ENCODE results near the gene NPC1. TPM values are rescaled to one million over a fixed set of nuclear protein-coding genes. Genes with fewer than 3 reads are reported as not detected.
A peak's percentile ranks its signal among the peaks of the same experiment; 100 is the strongest.

NPC1 gene
- total RNA-seq, 1 donor from 2014 or later, result 42.4 TPM

- Histone ChIP-seq H4K20me1 (ENCODE audit: insufficient read depth, low read length) (peaks cover 17% of the 10 kb centered on the region), H3K36me3 (ENCODE audit: insufficient read depth, low read length) (peaks cover 50% of the 10 kb centered on the region), H3K4me1 (ENCODE audit: insufficient read depth, low read length) (peaks cover 8% of the 10 kb centered on the region), H3K4me3 (ENCODE audit: insufficient read depth, low read depth, low read length) (no peak overlapping the region), H3K4me2 (ENCODE audit: low read length) (peak overlapping the region; percentile 41), H3K9ac (ENCODE audit: low read length) (peak overlapping the region; percentile 13), H3K27ac (ENCODE audit: low read depth, low read length) (no peak overlapping the region), H3K9me3 (ENCODE audit: insufficient read depth, low read depth, low read length) (no peaks in the 10 kb centered on the region), H3K27me3 (ENCODE audit: insufficient read depth, low read length) (no peaks in the 10 kb centered on the region), H3K79me2 (ENCODE audit: insufficient read depth, low read length) (no peaks in the 10 kb centered on the region), H2AFZ (ENCODE audit: low read depth, low read length) (no peak overlapping the region)
- no peaks in the 10 kb centered on the region for H3K27me3 Mint-ChIP-seq (ENCODE audit: low read depth, unreplicated experiment)
- DNase-seq (ENCODE audit: low read depth), result peak; percentile 56
- FAIRE-seq, result peak; percentile 13
- H3K4me3 Mint-ChIP-seq (ENCODE audit: unreplicated experiment), result no peak overlapping the region
- H3K27ac Mint-ChIP-seq (ENCODE audit: unreplicated experiment), result no peak overlapping the region
- H3K9me3 Mint-ChIP-seq (ENCODE audit: unreplicated experiment), result no peaks in the 10 kb centered on the region
- peaks cover 31% of the 10 kb centered on the region for H3K36me3 Mint-ChIP-seq (ENCODE audit: low read depth, unreplicated experiment)
- H3K4me1 Mint-ChIP-seq (ENCODE audit: low read depth, unreplicated experiment), result peaks cover 21% of the 10 kb centered on the region
- no peak for TF ChIP-seq EZH2 (IDR thresholded peaks at IDR 0.05; ENCODE audit: insufficient read depth, low read length)
- TF ChIP-seq CTCF (IDR thresholded peaks at IDR 0.05; ENCODE audit: insufficient read depth, low read depth, low read length), result no peak
These were observed 62.7 kb downstream of the NPC1 start for GRCh38 chr18:23523429-23524212.

DNA sequence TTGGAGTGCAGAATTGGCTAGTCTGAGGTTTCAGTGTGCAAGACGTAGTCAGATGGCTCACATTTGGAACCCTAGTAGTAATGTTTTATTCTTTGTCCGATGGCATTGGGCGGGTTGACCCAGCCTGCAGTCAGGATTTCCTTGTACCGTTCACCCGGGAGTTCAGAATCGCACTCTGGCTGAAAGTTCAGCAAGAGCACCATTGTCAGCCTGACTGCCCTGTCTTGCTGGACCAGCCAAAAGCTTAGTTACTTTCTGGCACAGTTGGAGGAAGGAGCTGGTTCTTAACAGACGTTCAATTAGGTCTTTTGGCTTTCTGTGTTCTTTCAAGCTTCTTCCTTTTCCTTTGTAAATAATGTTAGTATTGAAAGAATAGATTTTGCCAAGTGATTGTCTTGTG is 64.4 kb downstream of the NPC1 start:
- Mint-ChIP-seq H3K9me3 (ENCODE audit: unreplicated experiment) (no peaks in the 10 kb centered on the region), H3K27me3 (ENCODE audit: low read depth, unreplicated experiment) (no peaks in the 10 kb centered on the region), H3K4me1 (ENCODE audit: low read depth, unreplicated experiment) (peaks cover 21% of the 10 kb centered on the region), H3K27ac (ENCODE audit: unreplicated experiment) (no peak overlapping the region), H3K36me3 (ENCODE audit: low read depth, unreplicated experiment) (peaks cover 28% of the 10 kb centered on the region), H3K4me3 (ENCODE audit: unreplicated experiment) (no peak overlapping the region)
- TF ChIP-seq EZH2 (IDR thresholded peaks at IDR 0.05; ENCODE audit: insufficient read depth, low read length), result no peak
- TF ChIP-seq CTCF (IDR thresholded peaks at IDR 0.05; ENCODE audit: insufficient read depth, low read depth, low read length), result no peak
- no peak for DNase-seq (ENCODE audit: low read depth)
- Histone ChIP-seq H4K20me1 (ENCODE audit: insufficient read depth, low read length) (peaks cover 13% of the 10 kb centered on the region), H3K4me1 (ENCODE audit: insufficient read depth, low read length) (peaks cover 8% of the 10 kb centered on the region), H3K4me2 (ENCODE audit: low read length) (no peak overlapping the region), H3K79me2 (ENCODE audit: insufficient read depth, low read length) (no peaks in the 10 kb centered on the region), H3K4me3 (ENCODE audit: insufficient read depth, low read depth, low read length) (no peak overlapping the region), H3K9me3 (ENCODE audit: insufficient read depth, low read depth, low read length) (no peaks in the 10 kb centered on the region), H2AFZ (ENCODE audit: low read depth, low read length) (no peak overlapping the region), H3K36me3 (ENCODE audit: insufficient read depth, low read length) (peaks cover 37% of the 10 kb centered on the region), H3K27me3 (ENCODE audit: insufficient read depth, low read length) (no peaks in the 10 kb centered on the region), H3K27ac (ENCODE audit: low read depth, low read length) (no peak overlapping the region), H3K9ac (ENCODE audit: low read length) (no peak overlapping the region)
- no peak for FAIRE-seq

DNA sequence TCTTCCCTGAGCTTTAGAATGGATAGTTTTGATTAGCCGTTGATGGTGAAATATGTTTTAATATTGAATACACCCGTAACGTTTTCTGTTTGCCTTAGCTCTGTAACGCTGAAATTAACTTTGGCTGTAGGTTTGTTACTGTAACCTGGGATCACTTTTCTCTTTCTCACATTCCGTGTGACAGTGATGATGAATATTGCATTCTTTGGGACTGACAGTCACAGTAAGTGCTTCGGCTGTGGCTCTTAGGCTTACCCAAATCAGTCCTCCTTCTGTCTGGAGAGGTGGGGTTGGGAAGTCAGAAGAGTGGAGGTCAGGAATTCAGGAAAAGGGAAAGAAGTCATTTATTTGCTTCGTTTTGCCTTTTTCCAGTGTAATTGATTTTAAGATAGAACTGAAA is 65.0 kb downstream of the NPC1 start:
- H2AFZ ChIP-seq (ENCODE audit: low read depth, low read length), result no peak overlapping the region
- no peak overlapping the region for H3K27ac ChIP-seq (ENCODE audit: low read depth, low read length)
- no peaks in the 10 kb centered on the region for H3K27me3 ChIP-seq (ENCODE audit: insufficient read depth, low read length)
- H3K9me3 ChIP-seq (ENCODE audit: insufficient read depth, low read depth, low read length), result no peaks in the 10 kb centered on the region
- Mint-ChIP-seq H3K4me1 (ENCODE audit: low read depth, unreplicated experiment) (peaks cover 15% of the 10 kb centered on the region), H3K4me3 (ENCODE audit: unreplicated experiment) (no peak overlapping the region), H3K9me3 (ENCODE audit: unreplicated experiment) (no peaks in the 10 kb centered on the region), H3K36me3 (ENCODE audit: low read depth, unreplicated experiment) (peaks cover 24% of the 10 kb centered on the region), H3K27me3 (ENCODE audit: low read depth, unreplicated experiment) (no peaks in the 10 kb centered on the region), H3K27ac (ENCODE audit: unreplicated experiment) (peak overlapping the region; percentile 58)
- TF ChIP-seq CTCF (IDR thresholded peaks at IDR 0.05; ENCODE audit: insufficient read depth, low read depth, low read length) (no peak), EZH2 (IDR thresholded peaks at IDR 0.05; ENCODE audit: insufficient read depth, low read length) (no peak)
- no peak overlapping the region for H3K4me3 ChIP-seq (ENCODE audit: insufficient read depth, low read depth, low read length)
- no peak overlapping the region for H3K9ac ChIP-seq (ENCODE audit: low read length)
- H4K20me1 ChIP-seq (ENCODE audit: insufficient read depth, low read length), result peaks cover 9% of the 10 kb centered on the region
- DNase-seq (ENCODE audit: low read depth) (no peak), FAIRE-seq (no peak)
- H3K4me2 ChIP-seq (ENCODE audit: low read length), result no peak overlapping the region
- H3K4me1 ChIP-seq (ENCODE audit: insufficient read depth, low read length), result peaks cover 8% of the 10 kb centered on the region
- H3K36me3 ChIP-seq (ENCODE audit: insufficient read depth, low read length), result peaks cover 31% of the 10 kb centered on the region
- H3K79me2 ChIP-seq (ENCODE audit: insufficient read depth, low read length), result no peaks in the 10 kb centered on the region

Measured in astrocyte (in vitro differentiated cells and primary cell).